22Rv1 (cell line): ENCODE measurements around the gene CLN3.

ENCODE experiments used
- H3K27ac ChIP-seq: fragments of 450-650 bp; 2 replicates; pipeline ENCODE4 v1.5.1; 2017
- ZFX ChIP-seq: fragments of 450-650 bp; IDR thresholded peaks from 2 replicates; pipeline ENCODE4 v1.6.1; 2017; ENCODE audit warnings: antibody characterized with exemption, borderline replicate concordance
- TF ChIP-seq, protein P1 (sequence below): fragments of 450-650 bp; IDR thresholded peaks from 2 replicates; pipeline ENCODE4 v1.5.1; 2017; ENCODE audit warnings: mild to moderate bottlenecking

The CLN3 gene

DNA sequence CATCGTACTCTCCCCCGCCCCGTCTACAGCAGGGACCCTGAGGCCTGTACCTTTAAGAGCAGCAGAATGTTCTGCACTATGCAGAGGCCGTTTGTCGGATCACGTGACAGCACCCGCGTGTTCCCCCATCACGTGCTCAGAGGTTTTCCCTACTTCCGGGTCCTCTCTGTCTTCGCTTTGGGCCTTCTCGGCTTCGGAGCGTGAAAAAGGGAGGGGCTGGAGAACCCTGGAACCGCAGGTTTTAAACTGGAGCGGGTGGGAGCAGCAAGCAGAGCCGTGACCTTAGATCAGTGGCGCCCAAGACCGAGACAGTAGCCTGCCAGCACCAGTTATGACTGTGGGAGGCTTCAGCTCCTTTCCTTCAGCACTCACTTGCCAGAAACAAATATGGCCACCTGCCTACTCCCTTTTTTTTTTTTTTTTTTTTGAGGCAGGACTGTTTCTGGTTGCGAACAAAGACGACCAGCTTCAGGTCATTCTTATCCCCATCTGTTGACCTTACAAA, at the start of gene CLN3:
TSS of gene CLN3 (minus strand) at position 105 of the 505 bp plus-strand sequence. CDS start 315 bp downstream, outside the sequence.
- no peak for TF ChIP-seq ZFX
- TF ChIP-seq, protein P1, sequence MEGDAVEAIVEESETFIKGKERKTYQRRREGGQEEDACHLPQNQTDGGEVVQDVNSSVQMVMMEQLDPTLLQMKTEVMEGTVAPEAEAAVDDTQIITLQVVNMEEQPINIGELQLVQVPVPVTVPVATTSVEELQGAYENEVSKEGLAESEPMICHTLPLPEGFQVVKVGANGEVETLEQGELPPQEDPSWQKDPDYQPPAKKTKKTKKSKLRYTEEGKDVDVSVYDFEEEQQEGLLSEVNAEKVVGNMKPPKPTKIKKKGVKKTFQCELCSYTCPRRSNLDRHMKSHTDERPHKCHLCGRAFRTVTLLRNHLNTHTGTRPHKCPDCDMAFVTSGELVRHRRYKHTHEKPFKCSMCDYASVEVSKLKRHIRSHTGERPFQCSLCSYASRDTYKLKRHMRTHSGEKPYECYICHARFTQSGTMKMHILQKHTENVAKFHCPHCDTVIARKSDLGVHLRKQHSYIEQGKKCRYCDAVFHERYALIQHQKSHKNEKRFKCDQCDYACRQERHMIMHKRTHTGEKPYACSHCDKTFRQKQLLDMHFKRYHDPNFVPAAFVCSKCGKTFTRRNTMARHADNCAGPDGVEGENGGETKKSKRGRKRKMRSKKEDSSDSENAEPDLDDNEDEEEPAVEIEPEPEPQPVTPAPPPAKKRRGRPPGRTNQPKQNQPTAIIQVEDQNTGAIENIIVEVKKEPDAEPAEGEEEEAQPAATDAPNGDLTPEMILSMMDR: no peak
- H3K27ac ChIP-seq: peak within 1 kb of the TSS; percentile 85

DNA sequence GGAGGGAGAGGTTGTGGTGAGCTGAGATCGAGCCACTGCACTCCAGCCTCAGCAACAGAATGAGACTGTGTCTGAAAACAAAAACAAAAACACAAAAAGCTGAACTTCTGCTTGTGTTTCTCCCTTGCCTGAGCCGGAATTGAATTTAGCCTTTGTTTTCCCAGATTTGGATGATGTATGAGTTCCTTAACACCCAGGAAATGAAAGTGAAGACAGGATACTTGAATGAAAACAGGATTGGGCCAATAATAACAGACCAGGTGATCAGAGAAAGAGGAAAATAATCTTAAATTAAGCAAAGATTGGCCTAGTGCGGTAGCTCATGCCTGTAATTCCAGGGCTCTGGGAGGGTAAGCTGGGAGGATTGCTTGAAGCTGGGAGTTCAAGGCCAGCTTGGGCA, 48.5 kb upstream of the CLN3 start:
- TF ChIP-seq, protein P1: no peak
- TF ChIP-seq ZFX: no peak
- H3K27ac ChIP-seq: peak overlapping the region; percentile 43

DNA sequence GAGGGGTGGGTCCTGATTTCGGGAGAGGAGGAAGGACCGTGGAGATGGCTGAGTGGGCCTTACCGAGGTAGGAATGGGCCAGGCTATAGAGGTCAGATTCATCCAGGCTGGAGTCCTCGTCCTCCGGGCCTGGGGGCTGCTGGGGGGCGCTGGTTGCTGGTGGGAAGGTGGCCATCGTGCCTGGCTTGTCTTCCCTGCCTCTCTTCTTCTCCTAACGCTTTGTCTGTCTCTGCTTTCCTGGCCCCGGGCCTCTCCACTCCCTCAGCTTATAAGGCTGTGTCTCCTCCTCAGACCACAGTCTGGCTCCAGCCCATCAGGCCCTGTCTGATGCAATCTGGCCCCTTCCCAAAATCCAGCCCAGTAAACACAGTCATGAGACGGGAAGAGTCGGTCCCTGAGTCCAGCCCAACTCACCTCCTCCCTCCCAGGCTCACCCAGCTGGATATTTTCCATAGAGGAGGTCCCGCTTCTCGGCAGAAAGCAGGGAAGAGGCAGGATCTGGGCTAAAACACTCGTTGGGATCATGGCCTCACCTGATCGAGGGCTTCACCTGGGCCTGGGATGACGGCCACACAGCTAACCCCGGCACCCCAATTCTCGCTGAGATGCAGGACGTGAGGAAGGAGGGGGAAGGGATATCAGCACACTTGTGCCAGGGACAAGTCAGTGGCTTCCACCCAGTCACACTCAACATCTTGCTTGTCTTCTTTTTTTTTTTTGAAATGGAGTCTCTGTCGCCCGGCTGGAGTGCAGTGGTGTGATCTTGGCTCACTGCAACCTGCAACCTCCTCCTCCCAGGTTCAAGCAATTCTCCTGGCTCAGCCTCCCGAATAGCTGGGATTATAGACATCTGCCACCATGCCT, 47.1 kb upstream of the CLN3 start, which contains the start of gene NUPR1:
TSS of gene NUPR1 (minus strand) at position 242 of the 864 bp plus-strand sequence. CDS start at position 175, 67 bp downstream.
- peak within 1 kb of the TSS; percentile 94 for H3K27ac ChIP-seq
- TF ChIP-seq, protein P1: no peak
- no peak for TF ChIP-seq ZFX

DNA sequence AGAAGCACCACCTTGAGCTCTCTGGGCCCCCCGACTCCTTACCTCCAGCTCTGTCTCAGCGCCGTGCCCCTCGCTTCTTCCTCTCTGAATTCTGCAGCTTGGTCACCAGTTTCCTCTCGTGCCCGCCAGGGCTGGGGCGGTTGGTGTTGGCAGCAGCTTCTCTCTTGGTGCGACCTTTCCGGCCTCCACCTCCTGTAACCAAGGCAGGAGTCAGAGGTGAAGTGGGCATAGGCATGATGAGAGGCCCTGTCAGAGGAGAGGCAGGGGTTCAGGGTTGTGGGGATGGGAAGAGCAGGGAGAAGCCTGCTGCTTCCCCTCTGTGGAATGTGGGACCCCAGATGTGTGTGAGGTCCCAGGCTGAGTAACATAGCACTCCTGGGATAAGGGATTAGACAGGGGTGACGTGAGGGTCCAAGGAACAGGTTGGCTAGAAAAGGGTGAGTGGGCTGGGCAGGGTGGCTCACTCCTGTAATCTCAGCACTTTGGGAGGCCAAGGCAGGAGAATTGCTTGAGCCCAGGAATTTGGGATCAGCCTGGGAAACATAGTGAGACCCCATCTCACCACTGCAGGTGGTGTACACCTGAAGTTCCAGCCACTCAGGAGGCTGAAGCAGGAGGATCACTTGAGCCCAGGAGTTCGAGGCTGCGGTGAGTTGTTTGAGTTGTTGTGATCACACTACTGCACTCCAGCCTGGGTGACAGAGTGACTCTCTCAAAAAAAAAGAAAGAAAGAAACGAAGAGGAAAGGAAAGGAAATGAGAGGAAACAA, 46.3 kb upstream of the CLN3 start:
- TF ChIP-seq, protein P1: no peak
- no peak for TF ChIP-seq ZFX
- peak overlapping the region; percentile 94 for H3K27ac ChIP-seq

DNA sequence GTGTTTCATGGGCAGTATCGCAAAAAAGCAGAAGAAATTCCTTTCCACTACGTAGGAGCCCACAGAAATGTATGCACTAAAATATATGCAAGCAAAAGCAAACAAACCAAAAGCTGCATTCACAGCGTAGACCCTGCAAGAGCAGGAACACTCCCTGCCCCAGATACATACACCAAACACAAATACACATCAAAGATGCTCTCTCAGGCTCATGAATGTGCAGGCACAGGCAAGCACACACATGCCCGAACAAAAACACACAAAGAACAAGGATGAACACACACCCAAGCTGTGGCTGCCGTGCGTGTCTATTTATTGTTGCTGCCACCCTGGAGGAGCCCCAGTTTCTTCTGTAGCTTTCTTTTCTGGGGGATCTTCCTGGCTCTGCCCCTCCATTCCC, 45.2 kb upstream of the CLN3 start:
- no peak for TF ChIP-seq ZFX
- TF ChIP-seq, protein P1: no peak
- H3K27ac ChIP-seq: peak overlapping the region; percentile 94

DNA sequence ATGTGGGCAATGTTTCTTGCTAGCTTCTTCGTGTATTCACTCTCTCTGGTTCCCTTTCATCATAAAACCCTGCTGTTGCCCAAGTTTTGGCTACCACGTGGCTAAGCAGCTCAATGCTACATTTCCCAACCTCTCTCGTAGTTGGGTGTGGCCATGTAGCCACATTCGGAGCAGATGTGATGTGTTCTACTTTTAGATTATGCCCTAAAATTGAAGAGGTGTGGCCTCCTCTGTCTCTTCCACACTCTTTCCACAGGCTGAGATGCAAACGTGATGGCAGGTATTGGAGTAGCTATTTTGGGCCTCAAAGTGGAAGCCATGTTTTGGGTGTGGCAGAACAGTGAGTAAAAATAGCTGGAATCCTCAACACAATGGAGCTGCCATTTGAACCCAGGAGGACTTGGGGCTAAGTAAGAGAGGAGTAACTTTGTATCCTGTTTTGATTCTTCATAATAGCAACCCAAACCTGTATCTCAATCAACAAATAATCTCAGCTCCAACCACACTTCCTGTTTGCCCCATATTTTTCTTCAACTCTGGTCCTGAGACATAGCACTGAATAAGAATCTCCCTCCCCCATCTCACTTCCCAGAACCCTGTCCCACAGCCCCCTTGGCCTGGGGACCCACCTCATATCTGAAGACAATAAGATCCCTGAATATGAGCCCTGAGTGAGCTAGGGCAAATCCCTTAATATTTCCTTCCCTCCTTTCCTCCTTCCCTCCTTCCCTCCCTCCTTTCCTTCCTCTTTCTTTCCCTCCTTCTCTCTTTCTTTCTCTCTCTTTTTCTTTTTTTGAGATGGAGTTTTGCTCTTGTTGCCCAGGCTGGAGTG, 42.9 kb upstream of the CLN3 start:
- no peak for TF ChIP-seq ZFX
- peak overlapping the region; percentile 76 for H3K27ac ChIP-seq
